Measurements from ENCODE around the gene ALPG. TPM values are rescaled to one million over a fixed set of nuclear protein-coding genes. Genes with fewer than 3 reads are reported as not detected.
A peak's percentile ranks its signal among the peaks of the same experiment; 100 is the strongest.
"Not testable (repeated sequence)": the region's sequence is repeated elsewhere in the genome, so short reads cannot be mapped to it uniquely, and the experiment has no call there.

ALPG gene
- total RNA-seq, 2 experiments from 2014 or later, result not detected

DNA sequence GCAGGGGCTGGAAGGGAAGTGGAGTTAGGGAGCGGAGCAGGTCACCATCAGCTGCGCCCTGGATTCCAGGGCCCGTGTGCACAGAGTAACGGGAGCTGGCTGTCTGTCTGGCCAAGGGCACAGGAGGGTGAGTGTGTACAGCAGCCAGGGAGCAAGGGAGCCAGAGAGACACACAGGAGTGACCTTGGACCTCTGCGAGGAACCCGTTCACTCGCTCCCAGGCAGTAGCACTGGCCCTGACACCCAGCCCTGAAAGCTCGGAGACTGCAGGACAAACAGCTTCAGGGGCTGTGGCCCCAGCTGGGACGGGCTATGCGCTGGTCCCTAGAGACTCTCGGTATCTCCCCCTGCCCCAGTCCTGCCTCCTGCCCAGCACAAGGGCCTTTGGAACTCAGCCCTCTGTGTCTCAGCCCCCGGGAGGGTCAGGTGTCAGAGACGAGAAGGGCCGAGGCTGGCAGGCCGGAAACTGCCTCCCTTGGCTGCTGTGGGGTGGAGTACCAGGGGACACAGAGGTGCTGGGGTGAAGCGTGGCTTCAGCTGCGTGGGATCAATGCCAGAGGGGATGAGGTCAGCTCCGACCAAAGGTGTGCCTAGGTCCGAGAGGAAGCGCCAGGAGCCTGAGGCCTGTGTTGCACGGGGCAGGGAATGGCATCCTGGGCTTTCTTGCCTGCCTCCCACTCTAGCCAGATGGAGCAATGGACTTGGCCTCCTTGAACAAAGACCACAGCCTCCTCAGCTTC is 37.2 kb downstream of the ALPG start:
- H3K9me3 Mint-ChIP-seq; H3K27ac Mint-ChIP-seq; H3K27me3 Mint-ChIP-seq; H3K4me3 Mint-ChIP-seq; DNase-seq; POLR2A ChIA-PET; H3K36me3 Mint-ChIP-seq (ENCODE audit: low read depth); ATAC-seq: not testable (repeated sequence)
- peaks cover 17% of the 10 kb centered on the region for H3K4me1 Mint-ChIP-seq (ENCODE audit: low read depth)
- intact Hi-C loops (cut with micrococcal nuclease), result loop anchor here (5.0 kb wide), 1 partner anchor 542 kb away; no protein-coding TSS in a partner anchor
- CTCF ChIA-PET, result interaction anchor here (1.2 to 2.0 kb wide), 3 partner anchors 21 to 118 kb away, joined by 3 to 12 read pairs (median 7); no protein-coding TSS in a partner anchor

DNA sequence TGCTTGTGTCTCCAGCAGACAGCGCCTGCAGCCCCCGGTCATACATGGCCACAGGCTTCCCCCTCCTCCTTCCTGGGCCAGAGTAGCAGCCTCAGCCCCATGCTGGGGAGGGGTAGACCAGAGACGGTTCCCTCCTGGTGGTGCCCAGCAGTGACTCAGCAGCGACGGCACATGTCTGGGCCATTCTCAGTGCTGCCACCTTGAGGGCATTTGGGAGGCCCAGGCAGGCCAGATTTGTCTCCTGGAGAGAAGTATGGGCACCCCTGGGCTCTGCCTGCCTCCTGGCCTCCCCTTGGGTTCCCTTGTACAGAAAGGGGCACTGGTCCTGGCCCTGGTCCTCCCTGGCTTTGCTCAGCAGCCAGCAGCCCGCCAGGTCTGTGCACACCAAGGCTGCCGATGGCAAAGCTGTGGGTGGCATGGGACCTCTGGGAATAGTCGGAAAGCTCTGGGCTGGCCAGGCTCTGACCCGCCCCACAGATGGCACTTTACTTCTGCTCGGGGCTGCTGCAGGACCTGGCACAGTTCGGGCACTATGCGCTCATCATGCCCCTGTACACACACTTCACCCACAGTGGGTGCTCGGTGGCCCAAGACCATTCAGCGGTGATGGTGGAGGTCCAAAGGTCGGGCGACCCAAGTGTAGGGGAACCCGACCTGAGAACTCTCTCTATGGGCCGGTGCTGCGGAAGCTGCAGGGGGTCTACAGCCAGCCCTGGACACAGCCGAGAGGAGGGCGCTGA is 37.9 kb downstream of the ALPG start:
- Mint-ChIP-seq H3K27me3 (peaks cover 1% of the 10 kb centered on the region), H3K4me1 (ENCODE audit: low read depth) (peaks cover 17% of the 10 kb centered on the region), H3K4me3 (no peak overlapping the region), H3K36me3 (ENCODE audit: low read depth) (no peaks in the 10 kb centered on the region), H3K27ac (no peak overlapping the region), H3K9me3 (no peaks in the 10 kb centered on the region)
- intact Hi-C loops (cut with micrococcal nuclease), result loop anchor here (5.0 kb wide), 3 partner anchors 78 to 542 kb away; partner anchors contain the start of gene PRSS56
- POLR2A ChIA-PET, result no interaction called here
- TF ChIP-seq, protein P1, sequence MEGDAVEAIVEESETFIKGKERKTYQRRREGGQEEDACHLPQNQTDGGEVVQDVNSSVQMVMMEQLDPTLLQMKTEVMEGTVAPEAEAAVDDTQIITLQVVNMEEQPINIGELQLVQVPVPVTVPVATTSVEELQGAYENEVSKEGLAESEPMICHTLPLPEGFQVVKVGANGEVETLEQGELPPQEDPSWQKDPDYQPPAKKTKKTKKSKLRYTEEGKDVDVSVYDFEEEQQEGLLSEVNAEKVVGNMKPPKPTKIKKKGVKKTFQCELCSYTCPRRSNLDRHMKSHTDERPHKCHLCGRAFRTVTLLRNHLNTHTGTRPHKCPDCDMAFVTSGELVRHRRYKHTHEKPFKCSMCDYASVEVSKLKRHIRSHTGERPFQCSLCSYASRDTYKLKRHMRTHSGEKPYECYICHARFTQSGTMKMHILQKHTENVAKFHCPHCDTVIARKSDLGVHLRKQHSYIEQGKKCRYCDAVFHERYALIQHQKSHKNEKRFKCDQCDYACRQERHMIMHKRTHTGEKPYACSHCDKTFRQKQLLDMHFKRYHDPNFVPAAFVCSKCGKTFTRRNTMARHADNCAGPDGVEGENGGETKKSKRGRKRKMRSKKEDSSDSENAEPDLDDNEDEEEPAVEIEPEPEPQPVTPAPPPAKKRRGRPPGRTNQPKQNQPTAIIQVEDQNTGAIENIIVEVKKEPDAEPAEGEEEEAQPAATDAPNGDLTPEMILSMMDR (IDR thresholded peaks at IDR 0.05), result peak; percentile 61
- DNase-seq, result peak; percentile 85
- peak; percentile 74 for ATAC-seq
- CTCF ChIA-PET, result interaction anchor here (0.6 to 2.0 kb wide), 7 partner anchors 20 to 192 kb away, joined by 3 to 12 read pairs (median 3); no protein-coding TSS in a partner anchor

DNA sequence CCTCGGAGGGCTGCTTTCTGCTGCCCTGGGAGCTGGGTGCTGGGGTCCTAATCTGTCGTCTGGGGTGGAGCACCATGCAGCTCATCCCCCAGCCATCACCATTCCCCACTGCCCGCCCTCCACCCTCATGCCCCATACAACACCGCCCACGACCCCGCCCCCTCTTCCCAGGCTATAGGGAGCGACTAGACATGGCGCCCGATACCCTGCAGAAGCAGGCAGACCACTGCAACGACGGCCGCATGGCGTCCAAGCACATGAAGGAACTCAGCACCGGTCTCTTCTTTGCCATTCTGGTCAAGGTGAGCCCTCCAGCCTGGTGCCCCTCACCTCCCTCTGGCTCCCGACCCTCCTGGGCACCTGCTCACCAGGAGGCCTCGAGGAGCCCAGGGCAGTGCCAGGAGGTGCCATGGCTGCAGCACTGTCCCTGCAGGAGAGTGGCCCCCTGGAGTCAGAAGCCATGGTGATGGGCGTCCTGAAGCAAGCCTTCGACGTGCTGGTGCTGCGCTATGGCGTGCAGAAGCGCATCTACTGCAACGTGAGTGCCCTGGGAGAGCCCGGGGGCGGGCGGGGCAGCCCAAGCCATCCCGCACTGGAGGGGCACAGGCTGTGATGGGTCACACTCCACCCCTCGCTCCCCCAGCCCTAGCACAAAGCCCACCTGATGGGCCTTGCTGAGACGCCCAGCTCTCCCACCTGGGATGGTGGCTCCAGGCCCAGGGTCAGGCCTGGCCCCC is 38.7 kb downstream of the ALPG start:
- intact Hi-C loops (cut with micrococcal nuclease), result loop anchor here (5.0 kb wide), 2 partner anchors 77 to 108 kb away; partner anchors contain the start of gene PRSS56
- CTCF ChIA-PET, result interaction anchor here (0.6 to 3.0 kb wide), 8 partner anchors 19 to 193 kb away, joined by 3 to 18 read pairs (median 6); no protein-coding TSS in a partner anchor
- peaks cover 17% of the 10 kb centered on the region for H3K4me1 Mint-ChIP-seq (ENCODE audit: low read depth)
- H3K9me3 Mint-ChIP-seq; H3K36me3 Mint-ChIP-seq (ENCODE audit: low read depth); H3K27me3 Mint-ChIP-seq; POLR2A ChIA-PET; DNase-seq; H3K27ac Mint-ChIP-seq; ATAC-seq; H3K4me3 Mint-ChIP-seq: not testable (repeated sequence)

DNA sequence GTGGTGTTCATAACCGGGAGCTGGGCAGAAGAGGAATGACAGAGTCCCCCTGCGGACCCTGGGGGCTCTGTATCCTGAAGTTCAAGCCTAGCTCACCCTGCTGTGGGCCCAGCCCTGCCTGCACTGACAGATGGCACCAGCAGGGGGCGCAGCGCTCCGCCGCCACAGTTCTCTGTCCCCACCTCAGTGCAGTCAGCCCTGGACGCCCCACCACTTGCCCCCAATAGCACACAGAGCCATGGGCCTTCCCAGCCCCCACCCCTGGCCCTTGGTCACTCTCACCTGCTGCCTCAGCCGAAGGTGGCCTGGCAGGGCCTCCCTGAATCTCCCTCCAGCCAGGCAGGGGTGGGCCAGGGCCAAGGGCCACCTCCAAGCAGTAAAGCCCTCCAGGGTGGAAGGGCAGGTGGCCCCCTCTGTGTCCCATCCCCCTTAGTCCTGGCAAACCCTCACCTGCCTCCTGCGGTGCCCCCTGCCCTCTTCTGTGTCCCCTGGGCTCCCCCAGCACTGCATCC is 39.7 kb downstream of the ALPG start:
- H3K4me3 Mint-ChIP-seq; H3K27ac Mint-ChIP-seq; H3K36me3 Mint-ChIP-seq (ENCODE audit: low read depth); DNase-seq; POLR2A ChIA-PET; H3K9me3 Mint-ChIP-seq; H3K27me3 Mint-ChIP-seq: not testable (repeated sequence)
- intact Hi-C loops (cut with micrococcal nuclease), result loop anchor here (5.0 kb wide), 2 partner anchors 76 to 109 kb away; partner anchors contain the start of gene PRSS56
- TF ChIP-seq, protein P1 (IDR thresholded peaks at IDR 0.05), result peak; percentile 41
- CTCF ChIA-PET, result interaction anchor here (0.6 to 3.0 kb wide), 15 partner anchors 9 to 547 kb away, joined by 3 to 18 read pairs (median 3); partner anchors contain the start of gene PRSS56
- peak; percentile 67 for ATAC-seq
- peaks cover 20% of the 10 kb centered on the region for H3K4me1 Mint-ChIP-seq (ENCODE audit: low read depth)

DNA sequence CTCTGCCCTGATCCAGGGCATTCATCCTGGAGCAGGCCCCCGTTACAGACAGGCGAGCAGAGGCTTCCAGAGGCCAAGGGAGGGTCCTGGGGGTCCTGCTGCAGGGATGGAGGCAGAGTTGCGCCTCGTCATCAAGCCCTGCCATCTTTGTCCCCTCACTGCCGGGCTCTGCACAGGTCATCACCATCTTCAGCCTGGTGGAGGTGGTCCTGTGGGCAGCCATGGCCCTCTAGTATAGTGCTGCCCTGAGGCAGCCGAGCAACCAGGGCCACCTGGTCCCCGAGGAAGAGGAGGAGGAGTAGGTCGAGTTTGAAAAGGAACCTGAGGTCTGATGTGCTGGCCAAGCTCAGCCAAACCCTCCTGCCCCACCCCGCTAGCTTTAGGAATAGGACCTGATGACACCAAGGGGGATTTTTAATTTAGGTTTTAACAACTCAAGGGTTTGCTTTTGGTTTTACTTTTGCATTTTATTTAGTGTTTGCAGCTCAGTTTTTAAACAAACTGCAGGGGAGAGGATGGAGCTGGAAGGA is 40.5 kb downstream of the ALPG start:
- ATAC-seq, result no peak
- Mint-ChIP-seq H3K27ac (no peak overlapping the region), H3K9me3 (no peaks in the 10 kb centered on the region), H3K4me1 (ENCODE audit: low read depth) (peaks cover 20% of the 10 kb centered on the region), H3K27me3 (no peaks in the 10 kb centered on the region), H3K4me3 (no peak overlapping the region), H3K36me3 (ENCODE audit: low read depth) (no peaks in the 10 kb centered on the region)
- ChIA-PET CTCF (interaction anchor here (0.6 to 3.0 kb wide), 18 partner anchors 10 to 548 kb away, joined by 3 to 18 read pairs (median 3); partner anchors contain the start of gene PRSS56), POLR2A (no interaction called here)
- TF ChIP-seq, protein P1 (IDR thresholded peaks at IDR 0.05), result no peak
- intact Hi-C loops (cut with micrococcal nuclease), result loop anchor here (5.0 kb wide), 2 partner anchors 75 to 110 kb away; partner anchors contain the start of gene PRSS56
- DNase-seq, result no peak
